ENCODE results near the gene PLN. TPM values are rescaled to one million over a fixed set of nuclear protein-coding genes. Genes with fewer than 3 reads are reported as not detected.
A peak's percentile ranks its signal among the peaks of the same experiment; 100 is the strongest.

Gene PLN
- total and polyA plus RNA-seq, 5 donors from 2014 or later = 0.13 to 0.40 (median 0.27) TPM; not detected in 1

- Mint-ChIP-seq H3K27ac (peak overlapping the region in 1 of 3 donors; percentile 80), H3K4me3 (no peak overlapping the region), H3K9me3 (no peaks in the 10 kb centered on the region), H3K4me1 (peaks cover 21 to 42% (median 35%) of the 10 kb centered on the region in 4 donors), H3K36me3 (peaks cover 9% of the 10 kb centered on the region), H3K27me3 (no peaks in the 10 kb centered on the region)
- Histone ChIP-seq H3K27me3 (ENCODE audit: control insufficient read depth, insufficient read depth, low read length) (no peaks in the 10 kb centered on the region), H3K4me1 (ENCODE audit: control insufficient read depth, insufficient read depth, low read length, poor library complexity, severe bottlenecking) (peaks cover 8% of the 10 kb centered on the region), H3K9me3 (ENCODE audit: control insufficient read depth in 2 of 2, low read length in 2 of 2) (peaks cover 0 to under 1% of the 10 kb centered on the region in 2 experiments), H3K27ac (ENCODE audit: insufficient read depth, low read length, poor library complexity, severe bottlenecking) (no peak overlapping the region), H3K36me3 (ENCODE audit: control insufficient read depth, insufficient read depth, low read length) (peaks cover 4% of the 10 kb centered on the region), H3K4me3 (ENCODE audit: low read depth, low read length) (no peak overlapping the region)
- DNase-seq (no peak), ATAC-seq (ENCODE audit: low read depth in 2 of 2) (no peak)
These were observed 19.9 kb downstream of the PLN start for GRCh38 chr6:118567974-118568373.

GRCh38 chr6:118569498-118569897 is 21.4 kb downstream of the PLN start:
- H3K27me3 ChIP-seq (ENCODE audit: control insufficient read depth, insufficient read depth, low read length) = no peaks in the 10 kb centered on the region
- Mint-ChIP-seq H3K27ac (no peak overlapping the region), H3K4me3 (no peak overlapping the region), H3K9me3 (peaks cover 0 to 7% (median 4%) of the 10 kb centered on the region in 7 donors), H3K27me3 (no peaks in the 10 kb centered on the region), H3K36me3 (peaks cover 14% of the 10 kb centered on the region), H3K4me1 (peaks cover 21 to 36% (median 35%) of the 10 kb centered on the region in 4 donors)
- no peak overlapping the region for H3K4me3 ChIP-seq (ENCODE audit: low read depth, low read length)
- DNase-seq (no peak), ATAC-seq (ENCODE audit: low read depth in 2 of 2) (no peak)
- peaks cover 8 to 13% of the 10 kb centered on the region in 2 experiments for H3K9me3 ChIP-seq (ENCODE audit: control insufficient read depth in 2 of 2, low read length in 2 of 2)
- peaks cover 8% of the 10 kb centered on the region for H3K4me1 ChIP-seq (ENCODE audit: control insufficient read depth, insufficient read depth, low read length, poor library complexity, severe bottlenecking)
- peaks cover 13% of the 10 kb centered on the region for H3K36me3 ChIP-seq (ENCODE audit: control insufficient read depth, insufficient read depth, low read length)
- H3K27ac ChIP-seq (ENCODE audit: insufficient read depth, low read length, poor library complexity, severe bottlenecking) = no peak overlapping the region

GRCh38 chr6:118571121-118571520 is 23.0 kb downstream of the PLN start:
- H3K36me3 ChIP-seq (ENCODE audit: control insufficient read depth, insufficient read depth, low read length) = peaks cover 25% of the 10 kb centered on the region
- H3K27ac ChIP-seq (ENCODE audit: insufficient read depth, low read length, poor library complexity, severe bottlenecking) = no peak overlapping the region
- ATAC-seq (ENCODE audit: low read depth in 2 of 2) (no peak), DNase-seq (no peak)
- H3K4me3 ChIP-seq (ENCODE audit: low read depth, low read length) = no peak overlapping the region
- peaks cover 22% of the 10 kb centered on the region for H3K36me3 Mint-ChIP-seq
- H3K9me3 Mint-ChIP-seq = peaks cover 0 to 24% (median 12%) of the 10 kb centered on the region in 7 donors
- H3K4me3 Mint-ChIP-seq = no peak overlapping the region
- peak overlapping the region in 2 of 3 donors; percentile 22 to 46 for H3K27ac Mint-ChIP-seq
- H3K27me3 ChIP-seq (ENCODE audit: control insufficient read depth, insufficient read depth, low read length) = no peaks in the 10 kb centered on the region
- no peaks in the 10 kb centered on the region for H3K27me3 Mint-ChIP-seq
- H3K4me1 Mint-ChIP-seq = peaks cover 12 to 25% (median 22%) of the 10 kb centered on the region in 4 donors
- peaks cover 23 to 25% of the 10 kb centered on the region in 2 experiments for H3K9me3 ChIP-seq (ENCODE audit: control insufficient read depth in 2 of 2, low read length in 2 of 2)
- no peaks in the 10 kb centered on the region for H3K4me1 ChIP-seq (ENCODE audit: control insufficient read depth, insufficient read depth, low read length, poor library complexity, severe bottlenecking)

GRCh38 chr6:118574051-118574865 is 26.2 kb downstream of the PLN start:
- no peaks in the 10 kb centered on the region for H3K27me3 ChIP-seq (ENCODE audit: control insufficient read depth, insufficient read depth, low read length)
- Mint-ChIP-seq H3K27ac (peak overlapping the region in 2 of 3 donors; percentile 5 to 8), H3K4me1 (peaks cover 7 to 18% (median 15%) of the 10 kb centered on the region in 4 donors), H3K9me3 (peaks cover 0 to 53% (median 21%) of the 10 kb centered on the region in 7 donors), H3K4me3 (no peak overlapping the region), H3K27me3 (no peaks in the 10 kb centered on the region), H3K36me3 (peaks cover 43% of the 10 kb centered on the region)
- H3K27ac ChIP-seq (ENCODE audit: insufficient read depth, low read length, poor library complexity, severe bottlenecking) = peak overlapping the region; percentile 26
- no peak for ATAC-seq (ENCODE audit: low read depth in 2 of 2)
- peaks cover 35 to 56% of the 10 kb centered on the region in 2 experiments for H3K9me3 ChIP-seq (ENCODE audit: control insufficient read depth in 2 of 2, low read length in 2 of 2)
- DNase-seq = peak in 1 of 3 donors; percentile 56
- no peaks in the 10 kb centered on the region for H3K4me1 ChIP-seq (ENCODE audit: control insufficient read depth, insufficient read depth, low read length, poor library complexity, severe bottlenecking)
- peaks cover 48% of the 10 kb centered on the region for H3K36me3 ChIP-seq (ENCODE audit: control insufficient read depth, insufficient read depth, low read length)
- no peak overlapping the region for H3K4me3 ChIP-seq (ENCODE audit: low read depth, low read length)

GRCh38 chr6:118577972-118578371 is 29.9 kb downstream of the PLN start:
- Mint-ChIP-seq H3K9me3 (peaks cover 0 to 68% (median 34%) of the 10 kb centered on the region in 7 donors), H3K36me3 (peaks cover 69% of the 10 kb centered on the region), H3K27ac (no peak overlapping the region), H3K4me1 (peaks cover 2 to 9% (median 7%) of the 10 kb centered on the region in 4 donors), H3K27me3 (no peaks in the 10 kb centered on the region), H3K4me3 (no peak overlapping the region)
- peaks cover 38 to 76% of the 10 kb centered on the region in 2 experiments for H3K9me3 ChIP-seq (ENCODE audit: control insufficient read depth in 2 of 2, low read length in 2 of 2)
- DNase-seq (no peak), ATAC-seq (ENCODE audit: low read depth in 2 of 2) (no peak)
- no peaks in the 10 kb centered on the region for H3K27me3 ChIP-seq (ENCODE audit: control insufficient read depth, insufficient read depth, low read length)
- no peaks in the 10 kb centered on the region for H3K4me1 ChIP-seq (ENCODE audit: control insufficient read depth, insufficient read depth, low read length, poor library complexity, severe bottlenecking)
- peaks cover 62% of the 10 kb centered on the region for H3K36me3 ChIP-seq (ENCODE audit: control insufficient read depth, insufficient read depth, low read length)
- H3K27ac ChIP-seq (ENCODE audit: insufficient read depth, low read length, poor library complexity, severe bottlenecking) = no peak overlapping the region
- H3K4me3 ChIP-seq (ENCODE audit: low read depth, low read length) = no peak overlapping the region

GRCh38 chr6:118578617-118579016 is 30.5 kb downstream of the PLN start:
- Mint-ChIP-seq H3K36me3 (peaks cover 69% of the 10 kb centered on the region), H3K27me3 (no peaks in the 10 kb centered on the region), H3K4me1 (peaks cover 2 to 9% (median 7%) of the 10 kb centered on the region in 4 donors), H3K9me3 (peaks cover 0 to 68% (median 34%) of the 10 kb centered on the region in 7 donors), H3K27ac (no peak overlapping the region), H3K4me3 (no peak overlapping the region)
- no peak for ATAC-seq (ENCODE audit: low read depth in 2 of 2)
- DNase-seq = no peak
- no peaks in the 10 kb centered on the region for H3K27me3 ChIP-seq (ENCODE audit: control insufficient read depth, insufficient read depth, low read length)
- no peak overlapping the region for H3K4me3 ChIP-seq (ENCODE audit: low read depth, low read length)
- peaks cover 35 to 76% of the 10 kb centered on the region in 2 experiments for H3K9me3 ChIP-seq (ENCODE audit: control insufficient read depth in 2 of 2, low read length in 2 of 2)
- H3K36me3 ChIP-seq (ENCODE audit: control insufficient read depth, insufficient read depth, low read length) = peaks cover 60% of the 10 kb centered on the region
- no peak overlapping the region for H3K27ac ChIP-seq (ENCODE audit: insufficient read depth, low read length, poor library complexity, severe bottlenecking)
- H3K4me1 ChIP-seq (ENCODE audit: control insufficient read depth, insufficient read depth, low read length, poor library complexity, severe bottlenecking) = no peaks in the 10 kb centered on the region

GRCh38 chr6:118579786-118580185 is 31.7 kb downstream of the PLN start:
- Mint-ChIP-seq H3K4me3 (no peak overlapping the region), H3K27ac (no peak overlapping the region), H3K4me1 (peaks cover 2 to 9% (median 7%) of the 10 kb centered on the region in 4 donors), H3K9me3 (peaks cover 0 to 58% (median 27%) of the 10 kb centered on the region in 7 donors), H3K27me3 (no peaks in the 10 kb centered on the region), H3K36me3 (peaks cover 58% of the 10 kb centered on the region)
- H3K9me3 ChIP-seq (ENCODE audit: control insufficient read depth in 2 of 2, low read length in 2 of 2) = peaks cover 23 to 64% of the 10 kb centered on the region in 2 experiments
- H3K4me1 ChIP-seq (ENCODE audit: control insufficient read depth, insufficient read depth, low read length, poor library complexity, severe bottlenecking) = no peaks in the 10 kb centered on the region
- H3K27ac ChIP-seq (ENCODE audit: insufficient read depth, low read length, poor library complexity, severe bottlenecking) = no peak overlapping the region
- no peak overlapping the region for H3K4me3 ChIP-seq (ENCODE audit: low read depth, low read length)
- H3K36me3 ChIP-seq (ENCODE audit: control insufficient read depth, insufficient read depth, low read length) = peaks cover 49% of the 10 kb centered on the region
- DNase-seq (no peak), ATAC-seq (ENCODE audit: low read depth in 2 of 2) (no peak)
- H3K27me3 ChIP-seq (ENCODE audit: control insufficient read depth, insufficient read depth, low read length) = no peaks in the 10 kb centered on the region

All from CD4-positive, CD25-positive, alpha-beta regulatory T cell (primary cell).